H9 (cell line): ENCODE results near the gene WDR20. TPM values are rescaled to one million over a fixed set of nuclear protein-coding genes. Genes with fewer than 3 reads are reported as not detected.

Experiments
- DNase-seq: peaks from one replicate; pipeline ENCODE4 v3.0.0-alpha.2; 2017
- H2AFZ ChIP-seq: one replicate; pipeline ENCODE4 v1.6.1; 2013; ENCODE audit warnings: mild to moderate bottlenecking, low read length, control low read depth, moderate library complexity
- H2AK5ac ChIP-seq: 2 replicates; pipeline ENCODE4 v1.6.1; 2013; ENCODE audit warnings: low read length, control low read depth, mixed read lengths; ENCODE audit not compliant: insufficient read length
- H2BK120ac ChIP-seq: one replicate; pipeline ENCODE4 v1.6.1; 2013; ENCODE audit warnings: low read depth, mild to moderate bottlenecking, low read length, control low read depth, inconsistent platforms; ENCODE audit not compliant: poor library complexity, severe bottlenecking
- H2BK12ac ChIP-seq: 2 replicates; pipeline ENCODE4 v1.6.1; 2013; ENCODE audit warnings: low read length, control low read depth, mixed read lengths, low read depth; ENCODE audit not compliant: insufficient read length
- H2BK15ac ChIP-seq: 2 replicates; pipeline ENCODE4 v1.6.1; 2013; ENCODE audit warnings: low read depth, low read length, control low read depth
- H2BK20ac ChIP-seq: one replicate; pipeline ENCODE4 v1.6.1; 2013; ENCODE audit warnings: low read depth, mild to moderate bottlenecking, low read length, control low read depth, inconsistent platforms; ENCODE audit not compliant: poor library complexity, severe bottlenecking
- H2BK5ac ChIP-seq: 2 replicates; pipeline ENCODE4 v1.6.1; 2013; ENCODE audit warnings: low read length, control low read depth, mixed read lengths; ENCODE audit not compliant: insufficient read length
- H3K14ac ChIP-seq: 2 replicates; pipeline ENCODE4 v1.6.1; 2013; ENCODE audit warnings: low read length, control low read depth; ENCODE audit not compliant: insufficient read depth
- H3K18ac ChIP-seq: 2 replicates; pipeline ENCODE4 v1.6.1; 2013; ENCODE audit warnings: low read depth, mild to moderate bottlenecking, mixed read lengths, low read length, control low read depth; ENCODE audit not compliant: insufficient read length
- H3K23ac ChIP-seq: 2 replicates; pipeline ENCODE4 v1.6.1; 2013; ENCODE audit warnings: low read length, control low read depth, mixed read lengths, low read depth; ENCODE audit not compliant: insufficient read length
- H3K23me2 ChIP-seq: 2 replicates; pipeline ENCODE4 v1.6.1; 2013; ENCODE audit warnings: low read depth, mild to moderate bottlenecking, mixed read lengths, low read length, control low read depth; ENCODE audit not compliant: insufficient read length, poor library complexity, severe bottlenecking
- H3K27ac ChIP-seq: 2 replicates; pipeline ENCODE4 v1.5.1; 2013; ENCODE audit warnings: low read length, control low read depth, mixed read lengths, low read depth; ENCODE audit not compliant: insufficient read length
- H3K27me3 ChIP-seq: 2 replicates; pipeline ENCODE4 v1.6.1; 2013; ENCODE audit warnings: low read length, control low read depth, inconsistent platforms; ENCODE audit not compliant: insufficient read depth
- H3K4ac ChIP-seq: 2 replicates; pipeline ENCODE4 v1.6.1; 2013; ENCODE audit warnings: low read depth, mild to moderate bottlenecking, control low read depth, inconsistent platforms, low read length, moderate library complexity
- H3K4me1 ChIP-seq: 2 replicates; pipeline ENCODE4 v1.6.1; 2013; ENCODE audit warnings: low read length, control low read depth, inconsistent platforms; ENCODE audit not compliant: insufficient read depth
- H3K4me2 ChIP-seq: 2 replicates; pipeline ENCODE4 v1.6.1; 2013; ENCODE audit warnings: low read length, control low read depth, mixed read lengths; ENCODE audit not compliant: insufficient read length, insufficient read depth
- H3K56ac ChIP-seq: 2 replicates; pipeline ENCODE4 v1.6.1; 2013; ENCODE audit warnings: low read depth, mild to moderate bottlenecking, mixed read lengths, low read length, control low read depth; ENCODE audit not compliant: insufficient read length
- H3K79me1 ChIP-seq: 2 replicates; pipeline ENCODE4 v1.6.1; 2013; ENCODE audit warnings: low read depth, mild to moderate bottlenecking, moderate library complexity, low read length, control low read depth, inconsistent platforms; ENCODE audit not compliant: insufficient read depth, poor library complexity, severe bottlenecking
- H3K79me2 ChIP-seq: 2 replicates; pipeline ENCODE4 v1.6.1; 2013; ENCODE audit warnings: low read length, control low read depth, inconsistent platforms; ENCODE audit not compliant: insufficient read depth
- H3K9ac ChIP-seq: 2 replicates; pipeline ENCODE4 v1.6.1; 2013; ENCODE audit warnings: low read length, control low read depth, mixed read lengths; ENCODE audit not compliant: insufficient read length; ENCODE audit errors: extremely low read depth
- H3K9me3 ChIP-seq: one replicate; pipeline ENCODE4 v1.6.1; 2013; ENCODE audit warnings: low read depth, low read length, inconsistent platforms; ENCODE audit not compliant: control insufficient read depth
- H3T11ph ChIP-seq: one replicate; pipeline ENCODE4 v1.6.1; 2013; ENCODE audit warnings: mild to moderate bottlenecking, low read length, control low read depth, inconsistent platforms
- H4K20me1 ChIP-seq: one replicate; pipeline ENCODE4 v1.6.1; 2013; ENCODE audit not compliant: control insufficient read depth, insufficient read length, insufficient read depth
- H4K5ac ChIP-seq: 2 replicates; pipeline ENCODE4 v1.6.1; 2013; ENCODE audit warnings: low read depth, mild to moderate bottlenecking, mixed read lengths, low read length, control low read depth; ENCODE audit not compliant: insufficient read length
- H4K8ac ChIP-seq: replicated peaks from 2 replicates; pipeline ENCODE4 v1.6.1; 2013; ENCODE audit warnings: low read length, control low read depth, mixed read lengths, low read depth; ENCODE audit not compliant: insufficient read length
- H4K91ac ChIP-seq: 2 replicates; pipeline ENCODE4 v1.6.1; 2013; ENCODE audit warnings: low read depth, mild to moderate bottlenecking, moderate library complexity, mixed read lengths, low read length, control low read depth; ENCODE audit not compliant: insufficient read length
- H3K27ac Mint-ChIP-seq, 3 experiments: 2 replicates in 2 of 3; 3 replicates in 1 of 3; pipeline ENCODE4 v1.8.0; 2020 to 2021; ENCODE audit warnings: mixed read lengths in 3 of 3, mild to moderate bottlenecking in 1 of 3, moderate library complexity in 1 of 3
- H3K27me3 Mint-ChIP-seq: 2 replicates; pipeline ENCODE4 v1.8.0; 2021; ENCODE audit warnings: low read depth, mild to moderate bottlenecking, moderate library complexity, mixed read lengths
- H3K36me3 Mint-ChIP-seq, 3 experiments: 2 replicates in 2 of 3; 3 replicates in 1 of 3; pipeline ENCODE4 v1.8.0; 2020 to 2021; ENCODE audit warnings: low read depth in 3 of 3, mixed read lengths in 3 of 3; ENCODE audit not compliant: insufficient read depth in 1 of 3
- H3K4me1 Mint-ChIP-seq, 2 experiments: 2 replicates each; pipeline ENCODE4 v1.8.0; 2020; ENCODE audit warnings: mixed read lengths in 2 of 2
- H3K4me3 Mint-ChIP-seq, 2 experiments: 2 replicates in 1 of 2; 3 replicates in 1 of 2; pipeline ENCODE4 v1.8.0; 2020 to 2021; ENCODE audit warnings: mild to moderate bottlenecking in 2 of 2, mixed read lengths in 2 of 2, moderate library complexity in 1 of 2
- H3K9me3 Mint-ChIP-seq, 2 experiments: 2 replicates in 1 of 2; 3 replicates in 1 of 2; pipeline ENCODE4 v1.8.0; 2020; ENCODE audit warnings: mild to moderate bottlenecking in 2 of 2, mixed read lengths in 2 of 2, moderate library complexity in 1 of 2
- WGBS: extraction: QIAGEN DNeasy Blood & Tissue Kit; methylation state at CpG from one replicate; pipeline ENCODE4 v1.1.7; 2013; ENCODE audit warnings: missing lambda C conversion rate, low lambda C conversion rate, mixed read lengths; ENCODE audit not compliant: insufficient read length; ENCODE audit errors: extremely low coverage; 5-methylcytosine and 5-hydroxymethylcytosine counted together
- total RNA-seq: library from RNA; stranded (reverse); gene quantifications from 2 replicates; pipeline ENCODE4 v1.2.1, GENCODE V29; 2021
- TF ChIP-seq, protein P1 (sequence below): fragments of 200-600 bp; sonication (generic); conservative IDR thresholded peaks from 3 replicates; pipeline ENCODE4 v1.8.0; 2021; ENCODE audit warnings: antibody characterized with exemption, mild to moderate bottlenecking

Gene WDR20
- total RNA-seq, 1 experiment from 2014 or later = 31.6 TPM

DNA sequence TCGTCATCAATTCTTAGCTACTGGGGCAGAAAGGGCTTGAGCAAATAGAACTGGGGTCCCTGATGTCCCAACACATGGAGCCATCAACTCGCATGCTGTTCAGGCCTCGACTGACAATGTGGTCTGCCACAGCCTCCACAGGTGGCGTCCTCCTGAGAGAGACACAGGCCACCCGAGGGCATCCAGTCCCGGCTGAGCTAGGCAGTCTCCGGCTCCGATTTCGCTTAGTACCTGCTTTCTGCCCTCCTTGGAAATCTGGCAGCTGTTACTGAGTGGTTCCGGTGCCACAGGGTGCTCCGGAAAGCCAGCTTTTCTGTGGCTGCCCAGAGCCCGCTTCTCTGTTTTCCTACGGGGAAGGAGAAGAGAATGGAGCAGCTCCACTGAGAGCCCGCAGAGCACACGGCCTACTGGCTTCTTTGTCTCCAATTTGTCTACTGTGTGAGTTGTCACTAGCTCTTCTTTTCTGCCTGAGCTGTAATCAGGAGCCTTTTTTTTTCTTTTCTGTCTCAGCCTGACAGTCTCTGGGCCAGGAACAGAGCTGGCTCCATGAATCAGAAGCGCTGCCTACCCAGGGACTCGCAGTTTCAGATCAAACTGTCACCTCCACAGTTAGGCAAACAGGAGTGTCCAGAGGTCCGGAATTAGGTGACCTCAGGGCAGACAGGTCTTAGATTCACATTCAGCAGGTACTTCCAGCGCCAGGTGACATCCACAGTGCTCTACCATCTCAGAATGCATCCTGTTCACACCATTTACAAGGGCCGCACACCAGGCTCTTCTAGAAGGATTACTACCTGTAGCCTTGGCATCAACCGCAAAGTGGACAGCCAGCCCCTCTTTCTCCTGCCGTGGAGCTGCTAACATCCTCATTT is 92.0 kb downstream of the WDR20 start:
- no peak overlapping the region for H3K9ac ChIP-seq
- WGBS = no CpG with 5 or more reads among the region's 22 CpGs
- no peak overlapping the region for H3K4me3 Mint-ChIP-seq
- H3K36me3 Mint-ChIP-seq = no peaks in the 10 kb centered on the region
- H3K9me3 Mint-ChIP-seq = no peaks in the 10 kb centered on the region
- H3K79me2 ChIP-seq = no peaks in the 10 kb centered on the region
- no peak overlapping the region for H3K56ac ChIP-seq
- no peaks in the 10 kb centered on the region for H3K4me1 Mint-ChIP-seq
- TF ChIP-seq, protein P1, sequence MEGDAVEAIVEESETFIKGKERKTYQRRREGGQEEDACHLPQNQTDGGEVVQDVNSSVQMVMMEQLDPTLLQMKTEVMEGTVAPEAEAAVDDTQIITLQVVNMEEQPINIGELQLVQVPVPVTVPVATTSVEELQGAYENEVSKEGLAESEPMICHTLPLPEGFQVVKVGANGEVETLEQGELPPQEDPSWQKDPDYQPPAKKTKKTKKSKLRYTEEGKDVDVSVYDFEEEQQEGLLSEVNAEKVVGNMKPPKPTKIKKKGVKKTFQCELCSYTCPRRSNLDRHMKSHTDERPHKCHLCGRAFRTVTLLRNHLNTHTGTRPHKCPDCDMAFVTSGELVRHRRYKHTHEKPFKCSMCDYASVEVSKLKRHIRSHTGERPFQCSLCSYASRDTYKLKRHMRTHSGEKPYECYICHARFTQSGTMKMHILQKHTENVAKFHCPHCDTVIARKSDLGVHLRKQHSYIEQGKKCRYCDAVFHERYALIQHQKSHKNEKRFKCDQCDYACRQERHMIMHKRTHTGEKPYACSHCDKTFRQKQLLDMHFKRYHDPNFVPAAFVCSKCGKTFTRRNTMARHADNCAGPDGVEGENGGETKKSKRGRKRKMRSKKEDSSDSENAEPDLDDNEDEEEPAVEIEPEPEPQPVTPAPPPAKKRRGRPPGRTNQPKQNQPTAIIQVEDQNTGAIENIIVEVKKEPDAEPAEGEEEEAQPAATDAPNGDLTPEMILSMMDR = no peak
- no peak overlapping the region for H3K14ac ChIP-seq
- H3T11ph ChIP-seq = no peak overlapping the region
- no peak overlapping the region for H3K27ac ChIP-seq
- no peak overlapping the region for H2BK20ac ChIP-seq
- H3K27me3 ChIP-seq = no peaks in the 10 kb centered on the region
- no peaks in the 10 kb centered on the region for H3K79me1 ChIP-seq
- no peaks in the 10 kb centered on the region for H3K9me3 ChIP-seq
- DNase-seq = no peak
- H3K4ac ChIP-seq = no peak overlapping the region
- H3K4me1 ChIP-seq = no peaks in the 10 kb centered on the region
- H2BK15ac ChIP-seq = no peak overlapping the region
- no peak overlapping the region for H2BK120ac ChIP-seq
- H4K20me1 ChIP-seq = no peaks in the 10 kb centered on the region
- H3K27me3 Mint-ChIP-seq = no peaks in the 10 kb centered on the region; the same call in 1 of the 2 replicates
- H4K8ac ChIP-seq = no peak overlapping the region
- no peak overlapping the region for H2AK5ac ChIP-seq
- no peak overlapping the region for H4K91ac ChIP-seq
- no peak overlapping the region for H2BK12ac ChIP-seq
- H3K23me2 ChIP-seq = no peaks in the 10 kb centered on the region
- no peak overlapping the region for H2AFZ ChIP-seq
- H3K23ac ChIP-seq = no peak overlapping the region
- no peak overlapping the region for H3K4me2 ChIP-seq
- H4K5ac ChIP-seq = no peak overlapping the region
- H2BK5ac ChIP-seq = no peak overlapping the region
- peak overlapping the region in 2 of 3 experiments; percentile 23 to 55; a peak in 1 of 7 replicates for H3K27ac Mint-ChIP-seq
- no peak overlapping the region for H3K18ac ChIP-seq
